Measurements from ENCODE around the gene CSH1.

CSH1 gene

DNA sequence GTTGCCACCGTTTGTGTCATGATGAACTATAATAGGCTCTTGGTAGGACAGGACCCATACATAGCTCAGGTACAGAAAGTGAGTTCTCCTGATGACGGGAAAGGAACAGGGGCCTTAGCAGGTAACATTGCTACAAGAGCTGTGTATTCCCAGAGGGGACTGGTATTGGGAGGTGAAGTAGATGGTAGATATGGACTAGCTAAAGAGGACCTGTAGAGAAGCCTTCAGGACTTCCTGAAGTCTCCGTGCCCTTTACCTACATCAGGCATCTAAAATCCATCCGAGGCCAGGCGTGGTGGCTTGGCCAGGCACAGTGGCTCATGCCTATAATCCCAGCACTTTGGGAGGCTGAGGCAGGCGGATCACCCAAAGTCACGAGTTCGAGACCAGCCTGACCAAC is 41.2 kb downstream of the CSH1 start:
- no peak for DNase-seq

DNA sequence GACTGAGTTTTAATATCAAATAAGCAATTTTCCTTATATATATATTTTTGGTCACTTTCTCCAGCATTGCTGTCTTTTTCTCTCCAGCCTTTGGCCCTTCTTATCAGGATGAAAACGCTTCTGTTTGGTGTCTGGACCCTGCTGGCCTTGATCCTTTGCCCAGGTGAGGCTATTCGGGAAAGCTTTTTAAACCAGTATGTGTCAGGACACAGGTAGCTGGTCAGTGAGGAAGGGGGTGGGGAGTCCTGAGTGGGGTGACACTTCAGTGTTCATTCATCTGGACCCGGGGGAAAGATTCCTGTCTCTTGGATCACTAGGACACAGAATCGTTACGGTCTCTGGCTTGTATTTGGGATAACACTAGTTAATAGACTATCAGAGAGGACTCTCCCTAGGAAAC is 41.7 kb downstream of the CSH1 start:
- DNase-seq: no peak

DNA sequence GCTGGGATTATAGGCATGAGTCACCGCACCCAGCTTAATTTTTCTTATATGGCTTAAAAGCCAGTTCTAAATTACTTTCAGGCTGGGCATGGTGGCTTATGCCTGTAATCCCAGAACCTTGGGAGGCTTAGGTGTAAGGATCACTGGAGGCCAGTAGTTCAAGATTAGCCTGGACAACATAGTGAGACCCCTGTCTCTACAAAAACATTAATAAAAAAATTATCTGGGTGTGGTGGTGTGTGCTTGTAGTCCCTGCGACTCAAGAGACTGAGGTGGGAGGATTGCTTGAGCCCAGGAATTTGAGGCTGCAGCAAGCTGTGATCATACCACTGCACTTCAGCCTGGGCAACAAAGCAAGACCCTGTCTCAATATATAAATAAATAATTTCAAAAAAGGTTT is 43.1 kb downstream of the CSH1 start:
- no peak for DNase-seq

DNA sequence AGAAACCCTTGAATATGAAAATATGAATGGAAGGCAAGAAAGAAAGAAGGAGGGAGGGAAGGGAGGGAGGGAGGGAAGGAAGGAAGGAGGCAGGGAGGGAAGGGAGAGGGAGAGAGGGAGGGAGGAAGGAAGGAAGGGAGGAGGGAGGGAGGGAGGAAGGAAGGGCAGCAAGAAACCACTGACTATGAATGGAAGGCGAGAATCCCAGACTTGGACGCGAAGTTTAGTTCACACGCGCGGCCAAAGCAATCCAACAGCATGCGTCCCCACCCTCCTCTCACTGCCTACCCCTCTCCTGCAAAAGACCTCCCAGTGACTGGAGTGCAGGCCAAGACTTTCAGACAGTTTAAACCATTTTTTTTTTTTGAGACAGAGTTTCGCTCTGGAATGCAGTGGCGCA is 46.0 kb downstream of the CSH1 start:
- DNase-seq: no peak

DNA sequence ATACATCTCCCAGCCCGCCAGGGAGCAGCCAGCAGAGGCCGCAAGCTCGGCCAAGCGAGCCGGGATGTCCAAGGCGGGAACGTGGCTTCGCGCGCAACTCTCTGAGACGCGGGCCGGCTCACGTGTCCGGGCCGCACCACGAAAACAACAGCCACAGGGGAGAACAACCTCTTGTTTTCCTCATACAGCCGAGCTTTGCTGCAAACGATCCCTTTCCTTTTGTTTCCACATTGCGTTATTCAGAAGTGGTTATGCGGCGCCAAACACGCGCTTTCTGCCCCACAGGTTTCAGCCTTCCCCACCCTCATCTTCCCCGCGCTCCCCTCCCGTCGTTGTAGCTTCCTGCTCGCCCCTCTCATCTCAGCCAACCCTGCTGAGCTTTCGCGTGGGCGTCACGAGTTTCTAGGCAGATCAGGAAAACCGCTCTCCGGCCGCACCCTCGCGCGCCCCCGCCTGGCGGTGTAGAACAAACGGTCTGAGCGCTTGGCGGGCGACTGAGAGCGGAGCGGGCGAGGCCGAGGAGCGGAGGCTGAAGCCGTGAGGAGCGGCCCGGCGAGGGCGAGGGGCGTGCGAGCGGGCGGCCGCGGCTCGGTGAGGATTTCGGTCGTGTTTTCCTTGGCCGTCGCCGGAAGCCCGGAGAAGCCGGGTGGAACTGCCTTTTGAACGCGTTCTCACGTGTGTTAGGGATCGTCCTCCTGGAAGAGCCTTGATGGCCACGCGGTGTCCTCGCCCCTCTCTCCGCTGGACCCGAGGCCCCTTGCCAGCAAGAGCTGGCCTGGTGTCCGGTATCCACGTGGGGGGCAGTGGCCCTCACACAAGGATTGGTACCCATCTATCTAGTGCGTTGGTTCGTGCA is 47.3 kb downstream of the CSH1 start:
- no peak for DNase-seq

DNA sequence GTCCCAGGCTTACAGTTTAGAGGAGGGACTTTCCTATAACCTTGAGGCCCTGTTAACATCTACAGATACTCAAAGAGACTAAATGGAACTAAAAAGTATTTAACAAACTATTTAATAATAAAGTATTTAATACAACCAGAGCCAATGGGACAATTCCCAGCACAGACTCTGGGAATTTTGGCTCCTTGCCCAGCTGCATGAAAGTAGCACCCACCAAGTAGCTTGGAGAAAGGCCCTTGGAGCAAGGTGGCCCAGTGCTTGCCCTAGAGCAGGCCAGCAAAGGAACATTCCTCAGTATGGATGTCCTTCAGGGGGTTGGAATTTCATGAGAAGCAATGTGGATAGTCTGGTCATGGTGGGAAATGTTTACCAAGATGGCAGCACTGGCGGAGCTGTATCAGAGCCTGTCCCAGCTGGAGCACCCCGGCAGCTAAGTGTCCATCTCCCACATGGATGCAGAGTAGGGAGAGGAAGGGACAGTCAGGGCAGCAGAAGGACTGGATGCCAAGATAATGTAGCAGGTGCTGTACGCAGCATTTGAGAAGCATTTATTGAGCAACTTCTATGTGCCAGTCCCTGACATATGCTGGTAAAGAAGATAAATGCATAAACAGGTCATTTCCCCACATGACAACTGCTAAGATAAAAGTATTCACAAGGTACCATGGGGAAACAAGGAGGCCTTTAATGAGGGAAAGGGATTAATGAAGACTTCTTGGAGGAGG is 48.7 kb downstream of the CSH1 start:
- DNase-seq: no peak

DNA sequence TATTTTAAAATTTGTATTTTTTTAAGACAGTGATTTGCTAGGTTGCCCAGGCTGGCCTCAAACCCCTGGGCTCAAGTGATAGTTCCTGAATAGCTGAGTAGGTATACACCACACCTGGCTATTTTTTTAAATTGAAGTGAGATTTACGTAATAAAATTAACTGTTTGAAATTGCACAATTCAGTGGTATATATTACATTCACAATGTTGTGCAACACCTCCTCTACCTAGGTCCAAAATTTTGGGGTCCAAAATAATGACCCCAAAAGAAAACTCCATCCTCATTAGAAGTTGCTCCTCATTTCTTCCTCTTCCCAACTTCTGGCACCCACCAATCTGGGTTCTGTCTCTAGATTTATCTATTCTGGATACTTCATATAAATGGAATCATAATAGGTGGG is 50.9 kb downstream of the CSH1 start:
- DNase-seq: no peak

Measured in NCI-H2171 treated with DMSO at 0.1 percent for 48 hours (cell line).